ENCODE results near the gene GAP43.
A peak's percentile ranks its signal among the peaks of the same experiment; 100 is the strongest.

GAP43 gene

GRCh38 chr3:115627180-115628074 is 4.1 kb downstream of the GAP43 start:
- DNase-seq, result no peak

- DNase-seq, result no peak
Measured at GRCh38 chr3:115628075-115628412, 4.7 kb downstream of the GAP43 start.

DNA sequence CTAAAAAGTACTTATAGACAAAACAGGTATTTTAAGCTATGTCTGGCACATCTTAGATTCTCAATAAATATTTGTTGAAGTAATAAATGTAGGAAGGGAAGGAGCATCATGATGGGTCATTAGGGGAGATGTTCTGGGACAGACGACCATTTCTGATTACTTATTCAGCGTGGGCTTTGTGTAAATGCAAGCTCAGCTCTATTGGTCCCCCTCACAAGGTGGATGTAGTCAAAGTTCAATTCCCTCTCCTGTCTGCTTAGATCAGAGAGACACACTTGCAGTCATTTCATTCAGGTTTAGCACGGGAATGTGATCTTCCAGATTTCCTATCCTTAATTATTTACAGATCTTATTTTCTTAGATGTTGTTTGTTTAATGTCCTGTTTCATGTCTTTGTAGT is 7.5 kb downstream of the GAP43 start:
- DNase-seq, result no peak

DNA sequence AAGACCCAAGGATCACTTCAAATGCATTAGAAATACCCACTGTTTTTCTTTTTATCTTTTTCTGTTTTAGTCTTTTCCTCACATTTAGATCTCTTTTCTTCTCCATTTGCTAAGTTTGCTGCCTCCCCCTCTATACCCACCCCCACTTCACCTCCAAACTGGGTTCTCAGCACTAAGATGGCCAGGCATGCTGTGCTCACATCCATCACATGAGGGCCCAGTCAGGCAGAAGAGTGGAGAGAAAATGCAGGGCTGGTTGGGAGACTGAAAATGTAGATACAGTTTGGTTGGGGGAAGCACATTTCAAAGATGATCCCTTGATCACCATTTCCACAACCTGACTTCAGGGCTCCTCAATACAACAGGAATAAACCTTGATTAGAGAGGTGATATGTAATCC is 8.7 kb downstream of the GAP43 start:
- DNase-seq, result no peak

DNA sequence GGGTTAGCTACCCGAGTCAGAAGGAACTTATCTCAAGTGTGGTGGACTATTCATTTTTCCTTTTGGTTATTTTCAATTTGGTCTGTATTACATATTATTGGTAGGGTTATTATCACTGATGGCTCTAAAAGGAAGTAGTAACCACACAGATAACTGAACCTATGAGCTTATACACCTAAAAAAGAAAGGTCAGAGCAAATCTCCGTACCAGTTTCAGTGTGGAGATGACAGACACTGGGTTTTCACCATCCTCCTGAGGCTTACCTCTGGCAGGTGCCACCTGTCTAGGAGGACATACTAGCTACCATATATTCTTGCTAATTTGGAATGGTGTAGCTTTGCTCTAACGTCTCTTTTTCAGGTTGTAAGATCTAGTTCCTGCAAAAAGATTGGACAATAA is 10.2 kb downstream of the GAP43 start:
- DNase-seq, result no peak

- DNase-seq, result no peak
Measured at GRCh38 chr3:115634052-115634451, 10.7 kb downstream of the GAP43 start.

- DNase-seq, result no peak
Measured at GRCh38 chr3:115635406-115635805, 12.1 kb downstream of the GAP43 start.

DNA sequence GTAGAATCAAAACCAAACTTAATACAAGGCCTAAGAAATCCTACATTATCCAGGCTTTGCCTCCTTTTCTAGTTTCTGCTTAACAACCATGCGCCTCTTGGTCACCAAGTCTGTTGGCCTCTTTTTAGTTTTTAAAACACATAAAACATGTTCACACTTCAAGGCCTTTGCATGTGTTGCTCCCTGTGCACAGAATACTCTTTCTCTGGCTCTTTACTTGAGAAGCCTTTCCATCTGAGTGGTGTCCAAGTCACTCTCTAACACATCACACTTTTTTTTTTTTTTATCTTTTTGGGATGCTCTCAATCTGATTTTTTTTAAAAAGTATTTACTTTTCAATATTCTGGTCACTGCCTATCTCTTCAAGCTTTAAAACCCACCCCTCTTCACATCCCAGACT is 14.9 kb downstream of the GAP43 start:
- no peak for DNase-seq

DNA sequence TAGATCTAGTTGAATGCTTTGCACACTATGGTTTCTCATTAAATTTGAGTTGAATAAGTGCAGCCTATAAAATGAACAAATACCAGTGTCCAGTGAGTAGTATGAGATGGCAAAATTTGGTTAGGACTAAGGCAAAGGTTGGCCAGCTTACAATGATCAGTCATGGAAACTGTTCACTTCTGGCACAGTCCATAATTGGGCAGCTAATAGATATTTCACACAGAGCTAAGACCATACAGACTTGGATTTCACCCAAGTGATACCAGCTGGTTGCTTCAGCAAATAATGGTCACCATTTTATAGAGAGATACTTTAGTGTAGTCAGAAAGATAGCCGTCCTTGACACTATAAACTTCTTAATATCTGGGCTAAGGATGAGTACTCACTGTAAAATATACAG is 15.7 kb downstream of the GAP43 start:
- DNase-seq, result no peak

GRCh38 chr3:115644391-115644790 is 21.1 kb downstream of the GAP43 start:
- no peak for DNase-seq

DNA sequence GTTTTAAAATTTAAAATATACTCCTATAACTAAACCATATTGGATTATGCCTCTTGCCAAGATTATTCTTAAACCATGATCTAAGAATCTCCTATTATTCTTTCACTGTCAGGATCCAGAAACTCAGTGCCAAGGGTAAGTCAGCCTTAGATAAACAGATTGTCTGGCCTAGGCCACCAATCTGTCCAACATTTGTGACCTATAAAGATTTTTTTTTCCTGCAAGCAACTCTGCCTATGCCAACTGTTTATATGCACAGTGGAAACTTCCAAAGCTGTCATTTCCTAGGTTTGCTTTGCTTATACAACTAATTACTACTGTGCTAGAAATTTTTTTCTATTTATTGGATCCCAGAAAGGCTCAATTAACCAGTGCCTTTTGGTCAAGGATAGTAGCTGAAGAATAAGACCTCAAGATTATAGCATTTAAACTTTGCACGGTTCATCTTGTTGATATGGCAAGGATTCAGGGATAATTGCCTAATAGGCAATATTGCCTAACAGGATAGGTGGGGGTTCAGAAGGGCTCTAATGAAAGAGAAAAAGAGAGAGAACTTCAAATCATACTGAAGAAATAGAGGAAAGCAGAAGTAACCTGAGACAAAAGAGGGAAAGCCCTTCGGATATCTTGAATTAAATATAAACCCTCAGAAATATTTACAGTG is 22.8 kb downstream of the GAP43 start:
- DNase-seq, result no peak

DNA sequence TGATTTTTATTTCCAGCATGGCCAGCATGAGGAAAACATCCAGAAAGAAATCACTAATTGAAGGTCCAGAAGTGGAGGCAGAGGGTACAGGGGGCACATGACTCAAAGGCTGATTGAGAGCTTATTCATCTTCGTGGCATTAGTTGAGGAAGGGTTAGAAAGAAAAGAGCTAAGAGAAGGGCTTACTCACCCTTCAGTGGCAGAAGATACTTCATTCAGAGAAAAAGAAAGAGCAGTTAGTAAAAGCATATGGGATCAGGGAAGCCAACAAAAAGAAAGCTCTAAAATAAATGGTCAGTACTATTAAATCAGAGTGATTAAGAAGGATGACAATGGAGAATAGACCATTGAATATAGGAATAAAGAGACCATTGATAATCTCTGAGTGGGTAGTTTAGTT is 25.2 kb downstream of the GAP43 start:
- no peak for DNase-seq

DNA sequence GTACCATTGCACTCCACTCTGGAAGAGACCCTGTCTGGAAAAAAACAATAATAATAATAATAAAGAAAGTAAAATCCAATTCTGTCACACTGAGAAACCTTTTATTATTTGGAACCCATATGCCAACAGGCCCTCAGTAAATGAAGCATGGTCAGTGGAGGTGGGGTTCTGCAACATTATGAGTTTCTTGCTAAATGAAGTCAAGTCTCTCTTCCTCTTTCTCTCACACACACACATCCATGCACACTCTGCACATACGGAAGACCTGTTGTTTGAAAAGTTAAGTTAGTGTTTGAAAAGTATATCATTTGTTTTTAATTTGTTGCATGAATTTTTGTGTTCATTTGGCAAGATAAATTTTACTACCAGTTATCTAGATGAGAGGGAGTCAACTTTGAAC is 27.8 kb downstream of the GAP43 start:
- no peak for DNase-seq

- no peak for DNase-seq
Measured at GRCh38 chr3:115651599-115651998, 28.3 kb downstream of the GAP43 start.

GRCh38 chr3:115652738-115653137 is 29.4 kb downstream of the GAP43 start:
- no peak for DNase-seq

GRCh38 chr3:115655761-115656282 is 32.5 kb downstream of the GAP43 start:
- DNase-seq, result no peak

GRCh38 chr3:115657168-115657567 is 33.9 kb downstream of the GAP43 start:
- DNase-seq, result no peak

DNA sequence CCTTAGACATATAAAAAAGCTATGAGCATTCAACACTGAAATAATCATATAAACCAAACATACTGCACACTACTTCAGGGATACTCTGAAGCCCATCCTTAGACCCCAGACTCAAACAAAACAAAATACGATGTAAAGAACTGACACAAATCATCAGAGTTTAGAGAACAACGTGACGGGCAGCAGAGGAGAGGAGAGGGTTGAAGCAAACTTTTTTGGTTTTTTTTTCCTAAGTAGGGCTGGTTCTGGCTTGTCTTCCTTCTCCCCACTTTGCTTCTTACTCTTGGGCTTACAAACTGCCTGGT is 34.7 kb downstream of the GAP43 start:
- DNase-seq, result no peak

- peak; percentile 58 to 59 for DNase-seq
Measured at GRCh38 chr3:115658337-115659181, 35.2 kb downstream of the GAP43 start.

- DNase-seq, result no peak
Measured at GRCh38 chr3:115659253-115660220, 36.2 kb downstream of the GAP43 start.

GRCh38 chr3:115660646-115661337 is 37.5 kb downstream of the GAP43 start:
- DNase-seq, result no peak

DNA sequence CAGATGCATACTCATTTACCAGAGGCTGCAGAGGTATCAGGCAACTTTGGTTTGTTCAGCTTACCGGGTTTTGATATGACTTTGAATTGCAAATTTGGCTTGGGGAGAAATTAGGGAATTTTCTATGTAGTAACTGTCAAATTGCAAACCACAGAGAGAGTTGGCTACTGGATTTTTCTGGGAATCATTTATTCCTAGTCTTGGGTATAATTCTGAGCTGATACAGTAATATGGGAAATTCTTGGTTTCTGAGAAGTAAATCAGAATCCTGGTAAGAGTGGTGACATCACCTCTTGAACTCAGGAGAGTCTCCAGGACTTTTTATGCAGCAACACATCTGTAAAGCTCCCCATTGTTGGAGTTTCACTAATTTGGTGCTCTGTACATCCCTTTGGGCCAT is 39.0 kb downstream of the GAP43 start:
- DNase-seq, result no peak
